Lower lobe of right lung (tissue), 2 donors: ENCODE results near the gene CDH1. TPM values are rescaled to one million over a fixed set of nuclear protein-coding genes. Genes with fewer than 3 reads are reported as not detected.

Source experiments
- ATAC-seq, 2 donors: fragments of 200-7000 bp; cut with Tn5 transposase; one replicate each; pipeline ENCODE4 v1.9.1; 2020 to 2022; ENCODE audit warnings: mild to moderate bottlenecking in 2 of 2, moderate library complexity in 2 of 2
- DNase-seq: peaks from one replicate; pipeline ENCODE4 v3.0.0-alpha.2; 2020
- H3K27ac ChIP-seq: fragments of 200-600 bp; one replicate; pipeline ENCODE4 v1.8.0; 2022
- H3K27me3 ChIP-seq: fragments of 200-600 bp; one replicate; pipeline ENCODE4 v1.8.0; 2022; ENCODE audit warnings: low read depth
- H3K36me3 ChIP-seq: fragments of 200-600 bp; one replicate; pipeline ENCODE4 v1.8.0; 2022; ENCODE audit warnings: mild to moderate bottlenecking
- H3K4me1 ChIP-seq: fragments of 200-600 bp; one replicate; pipeline ENCODE4 v1.8.0; 2022
- H3K4me3 ChIP-seq: fragments of 200-600 bp; one replicate; pipeline ENCODE4 v1.8.0; 2022; ENCODE audit warnings: mild to moderate bottlenecking
- H3K9me3 ChIP-seq: fragments of 200-600 bp; one replicate; pipeline ENCODE4 v1.8.0; 2022
- CTCF ChIP-seq: fragments of 200-600 bp; IDR thresholded peaks from one replicate; pipeline ENCODE4 v1.8.0; 2022; ENCODE audit warnings: antibody characterized with exemption, mild to moderate bottlenecking
- intact Hi-C: fragments of 100-400 bp; cut with DNase I; formaldehyde crosslinking; loops from one replicate; pipeline ENCODE4 v1.11.0; 2022
- total RNA-seq: library from RNA; stranded (reverse); fragmentation: NEBNext Ultra II Directional; extraction: Animal tissue kit (Norgen Biotek cat#: 25700); gene quantifications from one replicate; pipeline ENCODE4 v1.2.1, GENCODE V29; 2021
- donor health status: DM: no; HTN: yes; CAD: no; lungs with severe emphysema.

The CDH1 gene
- total RNA-seq, 1 donor from 2014 or later: 127 TPM

- ATAC-seq: no peak
Measured at GRCh38 chr16:68700120-68700519, 37.0 kb upstream of the CDH1 start.

GRCh38 chr16:68700831-68701230, 36.3 kb upstream of the CDH1 start:
- TF ChIP-seq CTCF: no peak
- no peak overlapping the region for H3K27ac ChIP-seq
- intact Hi-C loops: no loop called here
- H3K9me3 ChIP-seq: no peaks in the 10 kb centered on the region
- no peaks in the 10 kb centered on the region for H3K36me3 ChIP-seq
- no peak for DNase-seq
- no peak for ATAC-seq
- no peak overlapping the region for H3K4me3 ChIP-seq
- H3K4me1 ChIP-seq: peaks cover 10% of the 10 kb centered on the region
- no peaks in the 10 kb centered on the region for H3K27me3 ChIP-seq

More at GRCh38 chr16:68700120-68700519, 37.0 kb upstream of the CDH1 start:
- Histone ChIP-seq H3K4me1 (peaks cover 10% of the 10 kb centered on the region), H3K36me3 (no peaks in the 10 kb centered on the region), H3K27me3 (no peaks in the 10 kb centered on the region), H3K9me3 (no peaks in the 10 kb centered on the region), H3K27ac (no peak overlapping the region), H3K4me3 (no peak overlapping the region)
- DNase-seq: no peak
- intact Hi-C loops: no loop called here
- no peak for TF ChIP-seq CTCF

GRCh38 chr16:68704232-68704867, 32.7 kb upstream of the CDH1 start:
- peak; percentile 79 for TF ChIP-seq CTCF
- no peak overlapping the region for H3K27ac ChIP-seq
- no peaks in the 10 kb centered on the region for H3K27me3 ChIP-seq
- no peaks in the 10 kb centered on the region for H3K36me3 ChIP-seq
- ATAC-seq (peak; percentile 91 to 92), DNase-seq (peak; percentile 85)
- no peak overlapping the region for H3K4me3 ChIP-seq
- H3K4me1 ChIP-seq: peaks cover 19% of the 10 kb centered on the region
- intact Hi-C loops: no loop called here
- no peaks in the 10 kb centered on the region for H3K9me3 ChIP-seq

GRCh38 chr16:68707340-68708152, 29.5 kb upstream of the CDH1 start:
- no peak overlapping the region for H3K4me3 ChIP-seq
- ATAC-seq (peak; percentile 78 to 83), DNase-seq (peak; percentile 86)
- TF ChIP-seq CTCF: no peak
- H3K4me1 ChIP-seq: peaks cover 10% of the 10 kb centered on the region
- H3K36me3 ChIP-seq: no peaks in the 10 kb centered on the region
- peak overlapping the region; percentile 43 for H3K27ac ChIP-seq
- intact Hi-C loops: no loop called here
- H3K27me3 ChIP-seq: peaks cover 3% of the 10 kb centered on the region
- H3K9me3 ChIP-seq: no peaks in the 10 kb centered on the region

GRCh38 chr16:68710211-68710610, 26.9 kb upstream of the CDH1 start:
- Histone ChIP-seq H3K27ac (no peak overlapping the region), H3K4me3 (no peak overlapping the region), H3K9me3 (no peaks in the 10 kb centered on the region), H3K27me3 (peaks cover 3% of the 10 kb centered on the region), H3K36me3 (no peaks in the 10 kb centered on the region), H3K4me1 (peaks cover 10% of the 10 kb centered on the region)
- ATAC-seq (no peak), DNase-seq (no peak)
- intact Hi-C loops: no loop called here
- no peak for TF ChIP-seq CTCF
